CD4-positive, alpha-beta T cell treated with Interleukin-17A for 4 hours (primary cell): ENCODE data around the gene AIP.
"Not testable (repeated sequence)": the region's sequence is repeated elsewhere in the genome, so short reads cannot be mapped to it uniquely, and the experiment has no call there.

Experiments
- DNase-seq: peaks from one replicate; pipeline ENCODE4 v3.0.0-alpha.2; 2020; ENCODE audit warnings: mixed read lengths

Gene AIP

GRCh38 chr11:67469508-67469811, 13.4 kb upstream of the AIP start:
- no peak for DNase-seq

GRCh38 chr11:67470337-67471002, 12.4 kb upstream of the AIP start:
- DNase-seq: no peak

- no peak for DNase-seq
Measured at GRCh38 chr11:67472882-67473281, 9.9 kb upstream of the AIP start.

- not testable (repeated sequence) for DNase-seq
Measured at GRCh38 chr11:67476692-67477091, 6.1 kb upstream of the AIP start.

GRCh38 chr11:67477344-67478050, 5.3 kb upstream of the AIP start:
- DNase-seq: not testable (repeated sequence)

GRCh38 chr11:67482275-67482826, 475 bp upstream of the AIP start:
- no peak for DNase-seq

GRCh38 chr11:67483831-67484665, 1.2 kb downstream of the AIP start:
- DNase-seq: peak; percentile 58

GRCh38 chr11:67484847-67485311, 2.1 kb downstream of the AIP start:
- peak; percentile 65 for DNase-seq

GRCh38 chr11:67485873-67486361, 3.1 kb downstream of the AIP start:
- peak; percentile 58 for DNase-seq

- DNase-seq: no peak
Measured at GRCh38 chr11:67486481-67487195, 3.8 kb downstream of the AIP start.

- no peak for DNase-seq
Measured at GRCh38 chr11:67489203-67489884, 6.5 kb downstream of the AIP start.

- DNase-seq: no peak
Measured at GRCh38 chr11:67489885-67490726, 7.3 kb downstream of the AIP start.

GRCh38 chr11:67490727-67491065, 7.9 kb downstream of the AIP start:
- DNase-seq: no peak

- no peak for DNase-seq
Measured at GRCh38 chr11:67491276-67492068, 8.6 kb downstream of the AIP start.

GRCh38 chr11:67492069-67492727, 9.4 kb downstream of the AIP start:
- DNase-seq: no peak

GRCh38 chr11:67492801-67493547, 10.1 kb downstream of the AIP start:
- DNase-seq: no peak

- no peak for DNase-seq
Measured at GRCh38 chr11:67493548-67494370, 10.9 kb downstream of the AIP start.
